ENCODE data around the gene GBE1.
A peak's percentile ranks its signal among the peaks of the same experiment; 100 is the strongest.
"Not testable (repeated sequence)": the region's sequence is repeated elsewhere in the genome, so short reads cannot be mapped to it uniquely, and the experiment has no call there.

Gene GBE1

GRCh38 chr3:81518945-81519344 is 242.5 kb downstream of the GBE1 start:
- no peak for DNase-seq

- no peak for DNase-seq
These were observed 245.4 kb downstream of the GBE1 start for GRCh38 chr3:81516042-81516441.

GRCh38 chr3:81513591-81513990 is 247.9 kb downstream of the GBE1 start:
- no peak for DNase-seq

- DNase-seq, result no peak
These were observed 258.4 kb downstream of the GBE1 start for GRCh38 chr3:81503026-81503425.

DNA sequence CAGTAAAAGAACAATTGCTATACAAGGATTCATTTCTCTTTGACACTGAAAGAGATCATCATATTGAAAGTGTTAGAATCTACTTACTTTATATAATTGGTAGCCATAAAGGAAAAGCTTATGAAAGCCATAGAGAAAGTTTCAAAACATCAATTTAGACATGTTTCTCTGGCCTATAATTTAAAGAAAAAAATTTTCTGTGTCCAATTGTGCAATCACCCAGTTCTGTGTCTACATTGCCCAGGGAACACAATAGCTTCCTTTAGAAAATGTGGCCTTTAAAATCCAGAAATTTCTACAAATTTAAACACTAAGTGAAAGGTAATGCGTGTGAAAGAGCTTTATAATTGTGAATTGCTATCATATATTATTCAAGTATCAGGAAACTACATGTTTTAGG is 259.2 kb downstream of the GBE1 start:
- no peak for DNase-seq

GRCh38 chr3:81500039-81500438 is 261.4 kb downstream of the GBE1 start:
- DNase-seq, result no peak

- no peak for DNase-seq
These were observed 263.7 kb downstream of the GBE1 start for GRCh38 chr3:81497572-81498251.

DNA sequence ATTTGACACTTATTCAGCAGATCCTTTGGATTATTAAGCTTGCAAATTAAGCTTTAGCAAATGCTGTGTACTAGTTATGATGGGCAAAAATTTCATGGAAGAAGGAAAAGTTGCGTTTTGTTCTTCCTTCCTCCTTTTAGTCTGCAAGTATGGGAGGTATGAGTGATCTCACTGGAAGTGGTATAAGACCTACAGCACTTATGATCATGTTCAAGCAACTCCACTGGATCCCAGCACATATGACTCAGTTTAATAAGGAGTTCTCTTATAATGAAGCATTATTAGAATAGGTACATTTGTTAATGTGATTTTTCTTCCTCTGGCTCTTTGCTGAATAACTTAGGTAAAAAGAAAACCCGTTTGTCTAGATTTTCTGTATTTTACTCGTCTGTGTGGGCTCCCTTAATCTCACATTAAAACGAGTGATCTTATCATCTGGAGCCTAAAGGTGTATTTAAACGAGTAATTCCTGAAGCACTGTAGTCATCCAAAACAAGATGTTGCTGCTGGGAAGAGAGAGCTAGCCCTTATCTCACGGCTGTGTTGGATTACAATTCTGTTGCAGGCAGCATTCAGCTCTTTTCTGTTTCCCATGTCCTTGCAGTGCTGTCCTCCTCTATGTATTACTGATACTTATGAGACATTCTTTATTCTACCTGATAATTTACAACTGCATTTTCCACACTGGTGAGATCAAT is 264.9 kb downstream of the GBE1 start:
- no peak for DNase-seq

DNA sequence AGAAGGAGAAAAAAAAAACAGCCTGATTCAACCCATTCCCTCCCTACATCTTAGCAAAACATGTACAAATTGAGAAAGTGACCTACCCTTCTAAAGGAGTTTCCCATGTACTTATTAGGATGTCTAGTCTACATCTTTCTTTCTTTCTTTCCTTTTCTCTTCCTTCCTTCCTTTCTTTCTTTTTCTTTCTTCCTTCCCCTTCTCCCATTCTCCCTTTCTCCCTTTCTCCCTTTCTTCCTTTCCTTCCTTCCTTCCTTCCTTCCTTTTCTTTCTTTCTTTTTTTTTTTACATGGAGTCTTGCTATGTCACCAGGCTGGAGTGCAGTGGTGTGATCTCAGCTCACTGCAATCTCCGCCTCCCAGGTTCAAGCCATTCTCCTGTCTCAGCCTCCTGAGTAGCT is 269.0 kb downstream of the GBE1 start:
- DNase-seq, result not testable (repeated sequence)

- no peak for DNase-seq
These were observed 269.4 kb downstream of the GBE1 start for GRCh38 chr3:81492040-81492439.

DNA sequence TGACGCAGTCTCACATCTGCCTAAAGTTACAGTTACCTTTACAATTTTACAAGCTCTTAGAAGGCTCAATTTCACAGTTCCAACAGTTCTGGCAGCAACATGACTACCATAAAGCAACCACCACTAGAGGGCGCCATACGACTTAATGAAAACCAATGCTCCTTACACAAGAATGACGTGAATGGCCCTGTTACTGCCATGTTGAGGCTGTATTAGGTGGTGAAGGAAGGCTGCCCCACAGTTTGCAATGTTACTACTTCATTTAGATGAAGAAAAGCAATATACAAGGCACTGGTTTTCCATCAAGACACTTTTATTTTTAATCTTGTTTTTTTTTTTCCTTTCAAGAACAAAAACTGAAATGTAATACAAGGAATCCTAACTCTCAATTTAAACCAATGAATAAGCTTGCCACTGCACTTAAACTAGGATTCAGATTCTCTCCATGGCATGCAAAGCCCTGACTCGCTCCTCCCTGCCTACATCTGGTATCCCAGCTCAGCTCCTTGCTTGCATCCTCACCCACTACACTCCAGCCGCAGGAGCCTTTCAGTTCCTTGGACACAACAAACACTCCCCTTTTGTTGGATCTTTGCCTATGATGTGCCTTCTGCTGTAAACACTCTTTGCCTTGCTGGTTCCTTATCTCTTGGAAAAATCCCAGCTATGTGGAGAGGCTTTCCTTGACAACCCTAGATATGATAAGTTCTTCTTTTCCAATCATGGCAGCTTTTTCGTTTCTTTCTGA is 270.7 kb downstream of the GBE1 start:
- peak; percentile 9 for DNase-seq

DNA sequence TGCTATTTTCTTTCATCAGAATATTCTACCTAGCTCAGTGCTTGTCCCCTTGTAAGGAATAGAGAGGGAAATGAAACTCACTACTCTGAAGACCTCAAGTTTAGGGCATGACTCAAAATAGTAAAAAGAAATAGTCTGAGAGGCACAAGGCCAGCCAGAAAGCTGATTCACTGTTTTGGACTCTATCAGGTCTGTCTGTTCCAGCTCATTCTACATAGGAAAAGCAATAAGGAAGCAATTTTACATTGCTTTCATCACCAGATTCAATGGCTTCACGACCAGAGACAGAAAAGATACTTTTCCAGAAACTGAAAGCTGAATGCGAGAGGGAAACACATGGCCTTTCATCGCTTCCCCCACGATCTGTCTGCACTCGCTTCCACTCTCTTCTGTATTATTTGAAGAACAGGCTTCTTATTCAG is 276.0 kb downstream of the GBE1 start:
- DNase-seq, result no peak

- DNase-seq, result no peak
These were observed 276.9 kb downstream of the GBE1 start for GRCh38 chr3:81484520-81484919.

GRCh38 chr3:81483046-81483445 is 278.4 kb downstream of the GBE1 start:
- DNase-seq, result no peak

- DNase-seq, result no peak
These were observed 283.7 kb downstream of the GBE1 start for GRCh38 chr3:81477740-81478139.

DNA sequence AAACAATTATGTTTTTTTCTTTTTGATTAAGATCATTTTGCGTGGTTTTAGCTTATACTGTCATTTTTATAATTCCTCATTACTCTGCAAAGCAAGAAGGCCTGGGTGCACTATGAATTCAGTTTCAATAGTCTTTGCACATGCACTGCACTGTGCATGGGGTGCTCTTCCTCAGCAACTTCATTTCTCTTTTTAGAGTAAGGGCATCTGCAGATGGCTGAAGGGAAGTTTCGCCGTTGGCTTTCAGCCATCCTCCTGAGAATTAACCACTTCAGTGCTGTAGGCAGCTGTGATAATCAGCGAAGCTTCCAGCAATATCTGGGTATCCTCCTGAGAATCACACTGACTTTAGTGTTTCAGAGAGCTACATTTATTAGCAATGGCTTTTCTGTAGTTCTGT is 284.8 kb downstream of the GBE1 start:
- no peak for DNase-seq

DNA sequence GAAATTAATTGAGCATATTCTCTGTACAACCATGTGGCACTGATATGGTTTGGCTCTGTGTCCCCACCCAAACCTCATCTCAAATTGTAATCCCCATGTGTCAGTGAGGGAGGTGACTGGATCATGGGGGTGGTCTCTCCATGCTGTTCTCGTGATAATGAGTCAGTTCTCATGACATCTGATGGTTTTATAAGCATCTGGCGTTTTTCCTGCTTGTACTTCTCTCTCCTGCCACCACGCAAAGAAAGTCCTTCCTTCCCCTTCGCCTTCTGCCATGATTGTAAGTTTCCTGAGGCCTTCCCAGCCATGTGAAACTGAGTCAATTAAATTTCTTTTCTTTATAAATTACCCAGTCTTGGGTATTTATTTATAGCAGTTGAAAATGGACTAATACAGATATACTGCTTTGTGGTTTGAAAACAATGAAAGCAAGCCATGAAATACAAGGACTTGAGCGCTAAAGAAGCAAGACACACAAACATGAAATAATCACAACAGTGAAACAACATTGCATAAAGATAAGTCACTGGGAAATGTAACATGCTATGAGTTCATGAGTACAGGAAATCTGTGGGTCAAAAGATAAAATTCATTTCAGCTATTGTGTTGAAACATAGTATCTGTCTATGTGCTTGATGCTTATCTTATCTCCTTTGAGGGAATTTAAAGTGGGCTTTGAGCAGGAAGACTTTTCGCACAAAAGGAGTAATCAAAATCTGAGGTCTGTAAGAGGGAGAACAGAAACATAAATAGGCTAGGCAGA is 288.7 kb downstream of the GBE1 start:
- no peak for DNase-seq

- DNase-seq, result no peak
These were observed 290.7 kb downstream of the GBE1 start for GRCh38 chr3:81470524-81471278.

- DNase-seq, result no peak
These were observed 293.1 kb downstream of the GBE1 start for GRCh38 chr3:81468391-81468790.

DNA sequence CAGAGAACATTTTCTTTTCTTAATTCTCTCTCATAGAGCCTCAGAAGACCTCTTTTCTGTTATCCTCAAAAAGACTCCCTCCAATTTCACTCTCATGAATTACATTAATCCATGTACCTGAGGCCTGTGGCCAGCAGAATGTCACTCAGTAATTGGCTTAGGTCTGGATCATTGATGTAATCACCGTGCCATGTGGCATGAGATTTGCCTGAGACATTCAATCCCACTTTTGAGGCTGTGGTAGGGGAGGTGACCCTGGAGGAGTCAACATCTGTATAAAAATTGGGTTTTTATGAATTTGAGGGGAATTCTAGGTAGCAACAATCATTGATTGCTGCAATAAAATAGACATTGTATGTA is 295.3 kb downstream of the GBE1 start:
- DNase-seq, result no peak

GRCh38 chr3:81465510-81466200 is 295.8 kb downstream of the GBE1 start:
- DNase-seq, result no peak

- no peak for DNase-seq
These were observed 297.7 kb downstream of the GBE1 start for GRCh38 chr3:81463781-81464180.
